Measurements from ENCODE around the gene PGBD2.
"Not testable (repeated sequence)": the region's sequence is repeated elsewhere in the genome, so short reads cannot be mapped to it uniquely, and the experiment has no call there.

Gene PGBD2

DNA sequence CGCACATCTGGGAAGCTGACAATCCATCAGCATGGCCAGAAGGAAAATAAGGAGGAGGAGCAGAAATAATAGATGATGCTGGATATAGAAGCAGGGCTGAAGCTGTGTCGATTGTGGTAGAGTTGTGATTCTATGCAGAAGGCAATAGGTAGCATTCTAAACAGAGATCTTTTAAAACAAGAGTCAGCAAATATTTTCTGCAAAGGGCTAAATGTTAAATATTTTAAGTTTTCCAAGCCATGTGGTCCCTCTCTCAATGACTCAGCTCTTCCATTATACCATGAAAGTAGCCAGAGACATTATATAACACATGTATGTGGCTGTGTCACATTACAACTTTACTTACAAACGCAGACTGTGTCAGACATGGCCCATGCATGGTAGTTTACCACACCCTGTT, 21.2 kb downstream of the PGBD2 start:
- not testable (repeated sequence) for DNase-seq

DNA sequence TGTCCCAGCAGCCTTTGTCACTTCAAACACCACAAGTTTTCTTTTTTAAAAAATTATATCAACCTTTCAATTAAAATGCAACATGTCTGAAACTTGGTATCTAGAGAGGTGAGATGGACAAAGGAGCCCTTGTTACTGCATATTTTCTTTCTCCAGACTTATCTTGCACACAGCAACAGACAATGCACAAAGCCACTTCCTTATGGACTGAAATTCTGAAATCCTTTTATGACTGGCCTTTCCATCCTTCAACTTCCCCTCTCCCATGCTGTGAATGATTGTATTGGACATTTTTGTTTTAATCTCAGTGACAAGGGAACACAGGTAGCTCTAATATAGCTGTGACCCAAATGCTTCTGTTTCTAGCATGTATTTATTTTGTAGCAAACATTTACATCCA, 22.1 kb downstream of the PGBD2 start:
- DNase-seq, result not testable (repeated sequence)

DNA sequence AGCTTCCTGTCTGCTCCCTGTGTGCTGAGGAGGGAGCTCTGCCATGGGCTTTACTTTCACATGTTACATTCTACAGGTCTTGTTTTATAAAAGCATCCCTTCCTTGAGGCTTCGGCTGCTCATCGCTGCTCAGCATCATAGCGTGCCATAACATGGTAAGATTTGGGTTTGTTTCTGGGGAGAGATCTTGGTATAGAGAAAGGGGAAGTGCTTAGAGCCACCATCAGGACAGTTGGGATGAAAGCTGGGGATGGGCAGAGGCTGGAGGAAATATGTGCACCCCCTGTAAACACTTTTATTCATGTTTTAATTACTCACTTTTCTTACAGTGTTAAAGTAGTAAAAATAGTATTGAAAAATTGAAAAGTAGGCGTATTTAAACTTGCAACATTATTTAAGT, 24.0 kb downstream of the PGBD2 start:
- DNase-seq, result not testable (repeated sequence)

DNA sequence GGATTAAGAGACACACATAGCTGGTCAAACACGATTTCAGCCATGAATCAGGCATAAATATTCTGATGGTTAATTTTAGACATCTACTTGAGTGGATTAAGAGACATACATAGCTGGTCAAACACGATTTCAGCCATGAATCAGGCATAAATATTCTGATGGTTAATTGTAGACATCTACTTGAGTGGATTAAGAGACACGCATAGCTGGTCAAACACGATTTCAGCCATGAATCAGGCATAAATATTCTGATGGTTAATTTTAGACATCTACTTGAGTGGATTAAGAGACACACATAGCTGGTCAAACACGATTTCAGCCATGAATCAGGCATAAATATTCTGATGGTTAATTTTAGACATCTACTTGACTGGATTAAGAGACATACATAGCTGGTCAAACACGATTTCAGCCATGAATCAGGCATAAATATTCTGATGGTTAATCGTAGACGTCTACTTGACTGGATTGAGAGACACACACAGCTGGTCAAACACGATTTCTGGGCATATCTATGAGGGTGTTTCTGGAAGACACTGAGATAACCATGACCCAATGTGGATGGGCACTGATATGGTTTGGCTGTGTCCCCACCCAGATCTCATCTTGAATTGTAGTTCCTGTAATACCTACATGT, 32.3 kb downstream of the PGBD2 start:
- not testable (repeated sequence) for DNase-seq

DNA sequence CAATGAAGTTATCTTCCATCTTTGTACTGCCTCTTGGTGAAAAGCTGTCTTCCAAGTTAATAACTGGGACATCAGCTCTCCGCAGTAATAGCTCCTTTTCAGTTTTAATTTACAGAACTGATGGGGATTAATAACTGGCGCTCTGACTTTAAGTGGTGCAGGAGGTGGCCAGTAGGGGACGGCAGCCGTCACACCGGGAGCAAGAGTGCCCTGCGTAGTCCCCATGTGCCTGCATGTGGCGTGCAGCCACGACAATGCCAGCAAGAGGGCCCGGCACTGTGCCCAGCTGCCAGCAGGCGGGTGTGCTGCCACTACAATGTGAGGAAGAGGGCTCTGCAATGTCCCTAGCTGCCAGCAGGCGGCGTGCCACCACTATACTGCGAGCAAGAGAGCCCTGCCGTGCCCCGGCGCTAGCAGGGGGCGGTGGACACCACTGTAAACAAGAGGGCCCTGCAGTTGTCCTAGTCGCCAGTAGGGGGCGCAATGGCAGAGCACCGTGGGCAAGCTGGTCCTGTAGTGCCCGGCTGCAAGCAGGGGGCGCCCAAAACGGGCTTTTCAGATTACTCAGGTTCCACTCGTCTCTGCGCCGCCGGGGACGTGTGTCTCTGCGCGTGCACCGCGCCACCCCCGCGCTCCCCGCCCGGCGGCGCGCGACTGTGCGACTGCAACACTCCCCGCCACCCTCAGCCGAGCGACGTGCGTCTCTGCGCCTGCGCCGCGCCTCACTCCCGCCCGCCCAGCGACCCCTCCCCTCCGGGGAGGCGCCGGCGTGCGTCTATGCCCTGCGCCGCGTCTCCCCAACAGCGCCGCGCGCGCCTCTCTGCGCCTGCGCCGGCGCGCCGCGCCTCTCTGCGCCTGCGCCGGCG, 38.3 kb downstream of the PGBD2 start:
- not testable (repeated sequence) for DNase-seq

DNA sequence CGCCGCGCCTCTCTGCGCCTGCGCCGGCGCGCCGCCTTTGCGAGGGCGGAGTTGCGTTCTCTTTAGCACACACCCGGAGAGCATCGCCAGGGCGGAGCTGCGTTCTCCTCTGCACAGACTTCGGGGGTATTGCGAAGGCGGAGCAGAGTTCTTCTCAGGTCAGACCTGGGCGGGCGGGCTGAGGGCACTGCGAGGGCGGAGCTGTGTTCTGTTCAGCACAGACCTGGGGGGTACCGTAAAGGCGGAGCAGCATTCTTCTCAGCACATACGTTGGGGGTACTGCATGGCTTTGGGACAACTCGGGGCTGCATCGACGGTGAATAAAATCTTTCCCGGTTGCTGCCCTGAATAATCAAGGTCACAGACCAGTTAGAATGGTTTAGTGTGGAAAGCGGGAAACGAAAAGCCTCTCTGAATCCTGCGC, 39.0 kb downstream of the PGBD2 start:
- DNase-seq, result not testable (repeated sequence)

DNA sequence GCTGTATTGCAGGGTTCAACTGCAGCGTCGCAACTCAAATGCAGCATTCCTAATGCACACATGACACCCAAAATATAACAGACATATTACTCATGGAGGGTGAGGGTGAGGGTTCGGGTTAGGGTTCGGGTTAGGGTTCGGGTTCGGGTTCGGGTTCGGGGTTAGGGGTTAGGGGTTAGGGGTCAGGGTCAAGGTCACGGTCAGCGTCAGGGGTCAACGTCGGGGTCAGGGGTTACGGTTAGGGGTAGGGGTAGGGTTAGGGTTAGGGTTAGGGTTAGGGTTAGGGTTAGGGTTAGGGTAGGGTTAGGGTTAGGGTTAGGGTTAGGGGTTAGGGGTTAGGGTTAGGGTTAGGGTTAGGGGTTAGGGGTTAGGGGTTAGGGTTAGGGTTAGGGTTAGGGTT, 39.4 kb downstream of the PGBD2 start:
- not testable (repeated sequence) for DNase-seq

DNA sequence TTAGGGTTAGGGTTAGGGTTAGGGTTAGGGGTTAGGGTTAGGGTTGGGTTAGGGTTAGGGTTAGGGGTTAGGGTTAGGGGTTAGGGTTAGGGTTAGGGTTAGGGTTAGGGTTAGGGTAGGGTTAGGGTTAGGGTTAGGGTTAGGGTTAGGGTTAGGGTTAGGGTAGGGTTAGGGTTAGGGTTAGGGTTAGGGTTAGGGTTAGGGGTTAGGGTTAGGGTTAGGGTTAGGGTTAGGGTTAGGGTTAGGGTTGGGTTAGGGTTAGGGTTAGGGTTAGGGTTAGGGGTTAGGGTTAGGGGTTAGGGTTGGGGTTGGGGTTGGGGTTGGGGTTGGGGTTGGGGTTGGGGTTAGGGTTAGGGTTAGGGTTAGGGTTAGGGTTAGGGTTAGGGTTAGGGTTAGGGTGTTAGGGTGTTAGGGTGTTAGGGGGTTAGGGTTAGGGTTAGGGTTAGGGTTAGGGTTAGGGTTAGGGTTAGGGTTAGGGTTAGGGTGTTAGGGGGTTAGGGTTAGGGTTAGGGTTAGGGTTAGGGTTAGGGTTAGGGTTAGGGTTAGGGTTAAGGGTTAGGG, 39.9 kb downstream of the PGBD2 start:
- not testable (repeated sequence) for DNase-seq

Data from NCI-H1105 (cell line).